HCT116 (cell line): ENCODE measurements around the gene CLEC4A. TPM values are rescaled to one million over a fixed set of nuclear protein-coding genes. Genes with fewer than 3 reads are reported as not detected.

Source experiments
- ATAC-seq: fragments of 200-7000 bp; cut with Tn5 transposase; 2 replicates; pipeline ENCODE4 v1.9.1; 2020; ENCODE audit warnings: mild to moderate bottlenecking, moderate library complexity
- BruUV-seq: library from RNA; stranded (reverse); fragments of 400-500 nt; replicated peaks from 2 replicates; lab custom pipeline; 2021; lab: Mats Ljungman, UMichigan
- CTCF ChIA-PET: fragments of 300-600 bp; sonication (Branson Sonifier 250); formaldehyde crosslinking; loops from one replicate; lab custom pipeline; 2021; ENCODE audit warnings: antibody characterized with exemption; lab: Charles Lee
- POLR2A ChIA-PET: fragments of 300-600, 350-600 bp; sonication (Branson Sonifier 250); formaldehyde crosslinking; loops from one replicate; lab custom pipeline; 2021; ENCODE audit warnings: antibody characterized with exemption; lab: Charles Lee
- RAD21 ChIA-PET, 2 experiments: fragments of 300-600 bp; sonication (Branson Sonifier 250); formaldehyde crosslinking; loops; one replicate each; lab custom pipeline; 2023; ENCODE audit warnings: low total read pairs in 2 of 2; ENCODE audit not compliant: uncharacterized antibody in 2 of 2, unreplicated experiment in 2 of 2, low non-redundant PET in 1 of 2; lab: Charles Lee
- DNase-seq: peaks from one replicate; pipeline ENCODE4 v3.0.0-alpha.2; 2010; ENCODE audit warnings: low read depth, low spot score
- H2AFZ ChIP-seq: fragments of 200-600 bp; shearing (Covaris generic), sonication (generic); 2 replicates; pipeline ENCODE4 v1.6.1; 2017; ENCODE audit warnings: low read depth, mixed run types, mixed read lengths, antibody characterized with exemption, low read length; ENCODE audit not compliant: poor library complexity, severe bottlenecking
- H3K27ac ChIP-seq: 2 replicates; pipeline ENCODE4 v1.5.1; 2012; ENCODE audit warnings: low read depth, low read length
- H3K27me3 ChIP-seq: fragments of 200-600 bp; sonication (generic); 2 replicates; pipeline ENCODE4 v1.6.1; 2016; ENCODE audit warnings: mixed run types, low read length, mixed read lengths; ENCODE audit not compliant: insufficient read depth
- H3K36me3 ChIP-seq, 2 experiments: fragments of 200-500 bp in 1 of 2; fragments of 200-600 bp in 1 of 2; sonication (Bioruptor generic) in 1 of 2; sonication (generic) in 1 of 2; 2 replicates each; pipeline versions ENCODE4 v1.5.1 to v1.6.1; 2014 to 2016; ENCODE audit warnings: low read length in 2 of 2, inconsistent platforms in 1 of 2, mixed read lengths in 1 of 2, mixed run types in 1 of 2; ENCODE audit not compliant: insufficient read depth in 2 of 2, control insufficient read depth in 1 of 2
- H3K4me1 ChIP-seq, 2 experiments: fragments of 200-600 bp in 1 of 2; sonication (generic) in 1 of 2; 2 replicates each; pipeline versions ENCODE4 v1.5.1 to v1.6.1; 2012 to 2017; ENCODE audit warnings: low read length in 2 of 2, inconsistent platforms in 1 of 2, mild to moderate bottlenecking in 1 of 2, mixed read lengths in 1 of 2, mixed run types in 1 of 2, moderate library complexity in 1 of 2; ENCODE audit not compliant: insufficient read depth in 2 of 2, control insufficient read depth in 1 of 2
- H3K4me2 ChIP-seq: fragments of 200-600 bp; sonication (generic); 2 replicates; pipeline ENCODE4 v1.6.1; 2017; ENCODE audit warnings: mixed run types, low read length, mixed read lengths
- H3K4me3 ChIP-seq, 2 experiments: fragments of 200-600 bp in 1 of 2; sonication (generic) in 1 of 2; replicated peaks in 1 of 2; 2 replicates each; pipeline ENCODE4 v1.5.1; 2011 to 2016; ENCODE audit warnings: low read length in 2 of 2, control low read depth in 1 of 2, low read depth in 1 of 2, mild to moderate bottlenecking in 1 of 2, mixed read lengths in 1 of 2, mixed run types in 1 of 2
- H3K79me2 ChIP-seq: fragments of 200-600 bp; sonication (generic); 2 replicates; pipeline ENCODE4 v1.6.1; 2017; ENCODE audit warnings: mild to moderate bottlenecking, mixed run types, low read length, moderate library complexity, mixed read lengths; ENCODE audit not compliant: insufficient read depth
- H3K9ac ChIP-seq: fragments of 200-600 bp; sonication (generic); 2 replicates; pipeline ENCODE4 v1.6.1; 2016; ENCODE audit warnings: low read length, mixed read lengths
- H3K9me2 ChIP-seq: fragments of 200-600 bp; sonication (generic), shearing (Covaris generic); 2 replicates; pipeline ENCODE4 v1.6.1; 2017; ENCODE audit warnings: mixed run types, mild to moderate bottlenecking, moderate library complexity; ENCODE audit not compliant: insufficient read depth
- H3K9me3 ChIP-seq, 2 experiments: fragments of 200-500 bp in 1 of 2; fragments of 200-600 bp in 1 of 2; sonication (Bioruptor generic) in 1 of 2; sonication (generic) in 1 of 2; 2 replicates each; pipeline ENCODE4 v1.6.1; 2014 to 2017; ENCODE audit warnings: low read length in 2 of 2, mixed read lengths in 2 of 2, inconsistent platforms in 1 of 2, low read depth in 1 of 2, mild to moderate bottlenecking in 1 of 2, mixed run types in 1 of 2, moderate library complexity in 1 of 2; ENCODE audit not compliant: control insufficient read depth in 1 of 2, insufficient read depth in 1 of 2
- H4K20me1 ChIP-seq: fragments of 200-600 bp; sonication (generic), shearing (Covaris generic); 2 replicates; pipeline ENCODE4 v1.6.1; 2017; ENCODE audit warnings: mixed run types, mild to moderate bottlenecking, moderate library complexity; ENCODE audit not compliant: insufficient read depth
- CBX3 ChIP-seq: IDR thresholded peaks from 2 replicates; pipeline ENCODE4 v1.6.1; 2012; ENCODE audit warnings: low read depth
- CEBPB ChIP-seq: IDR thresholded peaks from 2 replicates; pipeline ENCODE4 v1.6.1; 2012; ENCODE audit warnings: low read depth
- FOSL1 ChIP-seq: IDR thresholded peaks from 2 replicates; pipeline ENCODE4 v1.6.1; 2012; ENCODE audit warnings: low read depth
- JUND ChIP-seq: IDR thresholded peaks from 2 replicates; pipeline ENCODE4 v1.6.1; 2012
- POLR2A ChIP-seq: IDR thresholded peaks from 2 replicates; pipeline ENCODE4 v1.7.0; 2011; ENCODE audit warnings: borderline replicate concordance; ENCODE audit not compliant: insufficient read depth, insufficient read length; ENCODE audit errors: extremely low read depth
- POLR2AphosphoS5 ChIP-seq: IDR thresholded peaks from 2 replicates; pipeline ENCODE4 v1.6.1; 2011; ENCODE audit warnings: mild to moderate bottlenecking, low read depth, low read length, moderate library complexity
- SP1 ChIP-seq: IDR thresholded peaks from 2 replicates; pipeline ENCODE4 v1.6.1; 2012; ENCODE audit warnings: low read depth
- SRF ChIP-seq: IDR thresholded peaks from 2 replicates; pipeline ENCODE4 v1.6.1; 2012; ENCODE audit warnings: low read depth
- TCF7L2 ChIP-seq: IDR thresholded peaks from 2 replicates; pipeline ENCODE4 v1.7.0; 2011; ENCODE audit warnings: borderline replicate concordance, inconsistent platforms; ENCODE audit not compliant: insufficient read depth, insufficient read length; ENCODE audit errors: extremely low read depth
- YY1 ChIP-seq: IDR thresholded peaks from 2 replicates; pipeline ENCODE4 v1.6.1; 2011; ENCODE audit warnings: low read length, low read depth, moderate library complexity, mild to moderate bottlenecking; ENCODE audit not compliant: insufficient replicate concordance; ENCODE audit errors: extremely low read depth
- ZNF274 ChIP-seq: fragments of 200-500 bp; sonication (Bioruptor generic); IDR thresholded peaks from 2 replicates; pipeline ENCODE4 v1.6.1; 2014; ENCODE audit warnings: mild to moderate bottlenecking, low read depth, low read length, inconsistent platforms
- intact Hi-C: fragments of 100-400 bp; cut with micrococcal nuclease; formaldehyde crosslinking; loops from 2 replicates; pipeline ENCODE4 v1.10.0; 2022
- total RNA-seq: library from RNA; stranded (reverse); gene quantifications from one replicate; pipeline ENCODE4 v1.2.1, GENCODE V29; 2021; ENCODE audit not compliant: unreplicated experiment
- TF ChIP-seq, protein P1 (sequence below), 3 experiments: fragments of 200-600 bp in 1 of 3; sonication (generic) in 1 of 3; IDR thresholded peaks in 2 of 3; conservative IDR thresholded peaks in 1 of 3; 2 replicates each; pipeline ENCODE4 v1.5.1; 2012 to 2017; ENCODE audit warnings: low read depth in 2 of 3, low read length in 2 of 3, antibody characterized with exemption in 1 of 3, borderline replicate concordance in 1 of 3, control low read depth in 1 of 3, mild to moderate bottlenecking in 1 of 3, mixed read lengths in 1 of 3, mixed run types in 1 of 3, moderate library complexity in 1 of 3; ENCODE audit not compliant: insufficient read depth in 1 of 3
- TF ChIP-seq, protein P2 (sequence below): IDR thresholded peaks from 2 replicates; pipeline ENCODE4 v1.6.1; 2012
- TF ChIP-seq, protein P3 (sequence below): IDR thresholded peaks from 2 replicates; pipeline ENCODE4 v1.6.1; 2012
- TF ChIP-seq, protein P4 (sequence below): IDR thresholded peaks from 2 replicates; pipeline ENCODE4 v1.6.1; 2012; ENCODE audit warnings: low read depth

CLEC4A gene
- total RNA-seq, 1 experiment from 2014 or later: 0.69 TPM

DNA sequence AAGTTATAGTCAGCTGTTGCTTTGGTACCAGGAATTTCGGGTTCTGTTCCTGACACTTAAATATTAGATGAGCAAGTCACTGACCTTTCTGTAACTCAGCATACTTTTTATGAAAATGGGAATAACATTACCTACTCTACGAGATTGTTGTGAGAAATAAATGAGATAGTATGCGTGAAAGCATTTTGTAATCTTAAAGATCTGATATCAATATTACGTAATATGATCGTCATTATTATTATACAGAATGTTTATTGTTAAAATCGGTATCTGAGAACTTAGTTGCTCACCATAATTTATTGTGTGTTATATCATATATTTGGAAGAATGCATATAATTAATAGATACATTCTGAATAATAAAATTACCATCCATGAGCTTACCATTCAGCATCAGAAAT lies 47.5 kb upstream of the CLEC4A start:
- ChIA-PET CTCF (no interaction called here), RAD21 (no interaction called here), POLR2A (no interaction called here)
- no peak for DNase-seq
- Histone ChIP-seq H4K20me1 (no peaks in the 10 kb centered on the region), H3K27me3 (no peaks in the 10 kb centered on the region), H3K79me2 (no peaks in the 10 kb centered on the region), H3K4me1 (peaks cover 7 to 14% of the 10 kb centered on the region in 2 experiments), H3K27ac (no peak overlapping the region), H3K4me3 (no peak overlapping the region), H3K9ac (no peak overlapping the region), H3K9me2 (no peaks in the 10 kb centered on the region), H3K36me3 (no peaks in the 10 kb centered on the region), H3K4me2 (no peak overlapping the region), H2AFZ (no peak overlapping the region), H3K9me3 (no peaks in the 10 kb centered on the region)
- no TSS peak for BruUV-seq
- no peak for TF ChIP-seq CBX3
- no peak for TF ChIP-seq TCF7L2
- intact Hi-C loops: loop anchor here (10.0 kb wide), 1 partner anchor 141 kb away; the partner anchor contains the start of gene SLC2A3
- ATAC-seq: no peak

DNA sequence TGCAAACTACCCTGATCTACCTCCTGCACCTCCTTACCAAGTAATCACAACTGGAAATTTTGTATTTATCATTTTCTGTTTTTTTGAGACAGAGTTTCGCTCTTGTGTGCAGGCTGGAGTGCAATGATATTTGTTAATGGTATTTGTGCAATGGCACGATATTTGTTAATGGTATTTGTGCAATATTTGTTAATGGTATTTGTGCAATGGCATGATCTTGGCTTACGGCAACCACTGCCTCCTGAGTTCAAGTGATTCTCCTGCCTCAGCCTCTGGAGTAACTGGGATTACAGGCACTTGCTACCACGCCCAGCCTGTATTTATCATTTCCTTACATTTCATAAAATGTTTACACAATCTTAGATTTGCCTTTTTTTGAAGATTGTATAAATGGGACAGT lies 47.1 kb upstream of the CLEC4A start:
- no peak for DNase-seq
- Histone ChIP-seq H3K27ac (no peak overlapping the region), H3K27me3 (no peaks in the 10 kb centered on the region), H3K9me3 (no peaks in the 10 kb centered on the region), H4K20me1 (no peaks in the 10 kb centered on the region), H2AFZ (no peak overlapping the region), H3K9ac (no peak overlapping the region), H3K4me3 (no peak overlapping the region), H3K79me2 (no peaks in the 10 kb centered on the region), H3K36me3 (no peaks in the 10 kb centered on the region), H3K4me1 (peaks cover 7 to 17% of the 10 kb centered on the region in 2 experiments), H3K4me2 (no peak overlapping the region), H3K9me2 (no peaks in the 10 kb centered on the region)
- TF ChIP-seq, protein P1, sequence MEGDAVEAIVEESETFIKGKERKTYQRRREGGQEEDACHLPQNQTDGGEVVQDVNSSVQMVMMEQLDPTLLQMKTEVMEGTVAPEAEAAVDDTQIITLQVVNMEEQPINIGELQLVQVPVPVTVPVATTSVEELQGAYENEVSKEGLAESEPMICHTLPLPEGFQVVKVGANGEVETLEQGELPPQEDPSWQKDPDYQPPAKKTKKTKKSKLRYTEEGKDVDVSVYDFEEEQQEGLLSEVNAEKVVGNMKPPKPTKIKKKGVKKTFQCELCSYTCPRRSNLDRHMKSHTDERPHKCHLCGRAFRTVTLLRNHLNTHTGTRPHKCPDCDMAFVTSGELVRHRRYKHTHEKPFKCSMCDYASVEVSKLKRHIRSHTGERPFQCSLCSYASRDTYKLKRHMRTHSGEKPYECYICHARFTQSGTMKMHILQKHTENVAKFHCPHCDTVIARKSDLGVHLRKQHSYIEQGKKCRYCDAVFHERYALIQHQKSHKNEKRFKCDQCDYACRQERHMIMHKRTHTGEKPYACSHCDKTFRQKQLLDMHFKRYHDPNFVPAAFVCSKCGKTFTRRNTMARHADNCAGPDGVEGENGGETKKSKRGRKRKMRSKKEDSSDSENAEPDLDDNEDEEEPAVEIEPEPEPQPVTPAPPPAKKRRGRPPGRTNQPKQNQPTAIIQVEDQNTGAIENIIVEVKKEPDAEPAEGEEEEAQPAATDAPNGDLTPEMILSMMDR (IDR thresholded peaks at IDR 0.05 in 2 of 3, conservative IDR thresholded peaks at IDR 0.05 in 1 of 3; ENCODE audit: borderline replicate concordance in 1 of 3, insufficient read depth in 1 of 3, low read depth in 2 of 3, low read length in 2 of 3): no peak
- TF ChIP-seq CEBPB (no peak), ZNF274 (no peak), POLR2A (no peak), CBX3 (no peak), SRF (no peak), POLR2AphosphoS5 (no peak), JUND (no peak), SP1 (no peak), YY1 (no peak), FOSL1 (no peak)
- TF ChIP-seq, protein P2, sequence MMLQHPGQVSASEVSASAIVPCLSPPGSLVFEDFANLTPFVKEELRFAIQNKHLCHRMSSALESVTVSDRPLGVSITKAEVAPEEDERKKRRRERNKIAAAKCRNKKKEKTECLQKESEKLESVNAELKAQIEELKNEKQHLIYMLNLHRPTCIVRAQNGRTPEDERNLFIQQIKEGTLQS: no peak
- TF ChIP-seq, protein P3, sequence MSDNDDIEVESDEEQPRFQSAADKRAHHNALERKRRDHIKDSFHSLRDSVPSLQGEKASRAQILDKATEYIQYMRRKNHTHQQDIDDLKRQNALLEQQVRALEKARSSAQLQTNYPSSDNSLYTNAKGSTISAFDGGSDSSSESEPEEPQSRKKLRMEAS: no peak
- TF ChIP-seq, protein P4, sequence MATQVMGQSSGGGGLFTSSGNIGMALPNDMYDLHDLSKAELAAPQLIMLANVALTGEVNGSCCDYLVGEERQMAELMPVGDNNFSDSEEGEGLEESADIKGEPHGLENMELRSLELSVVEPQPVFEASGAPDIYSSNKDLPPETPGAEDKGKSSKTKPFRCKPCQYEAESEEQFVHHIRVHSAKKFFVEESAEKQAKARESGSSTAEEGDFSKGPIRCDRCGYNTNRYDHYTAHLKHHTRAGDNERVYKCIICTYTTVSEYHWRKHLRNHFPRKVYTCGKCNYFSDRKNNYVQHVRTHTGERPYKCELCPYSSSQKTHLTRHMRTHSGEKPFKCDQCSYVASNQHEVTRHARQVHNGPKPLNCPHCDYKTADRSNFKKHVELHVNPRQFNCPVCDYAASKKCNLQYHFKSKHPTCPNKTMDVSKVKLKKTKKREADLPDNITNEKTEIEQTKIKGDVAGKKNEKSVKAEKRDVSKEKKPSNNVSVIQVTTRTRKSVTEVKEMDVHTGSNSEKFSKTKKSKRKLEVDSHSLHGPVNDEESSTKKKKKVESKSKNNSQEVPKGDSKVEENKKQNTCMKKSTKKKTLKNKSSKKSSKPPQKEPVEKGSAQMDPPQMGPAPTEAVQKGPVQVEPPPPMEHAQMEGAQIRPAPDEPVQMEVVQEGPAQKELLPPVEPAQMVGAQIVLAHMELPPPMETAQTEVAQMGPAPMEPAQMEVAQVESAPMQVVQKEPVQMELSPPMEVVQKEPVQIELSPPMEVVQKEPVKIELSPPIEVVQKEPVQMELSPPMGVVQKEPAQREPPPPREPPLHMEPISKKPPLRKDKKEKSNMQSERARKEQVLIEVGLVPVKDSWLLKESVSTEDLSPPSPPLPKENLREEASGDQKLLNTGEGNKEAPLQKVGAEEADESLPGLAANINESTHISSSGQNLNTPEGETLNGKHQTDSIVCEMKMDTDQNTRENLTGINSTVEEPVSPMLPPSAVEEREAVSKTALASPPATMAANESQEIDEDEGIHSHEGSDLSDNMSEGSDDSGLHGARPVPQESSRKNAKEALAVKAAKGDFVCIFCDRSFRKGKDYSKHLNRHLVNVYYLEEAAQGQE: no peak
- ATAC-seq: no peak
- CTCF ChIA-PET: interaction anchor here (2.6 kb wide), 1 partner anchor 31 kb away, joined by 35 read pairs; no protein-coding TSS in a partner anchor
- BruUV-seq: no TSS peak
- POLR2A ChIA-PET: no interaction called here
- intact Hi-C loops: loop anchor here (10.0 kb wide), 1 partner anchor 142 kb away; the partner anchor contains the start of gene SLC2A3
- RAD21 ChIA-PET: no interaction called here
